Motor neuron (in vitro differentiated cells): ENCODE results near the gene CYTH3. TPM values are rescaled to one million over a fixed set of nuclear protein-coding genes. Genes with fewer than 3 reads are reported as not detected.

Source experiments
- ATAC-seq, 8 experiments: fragments of 200-7000 bp; cut with Tn5 transposase; replicated peaks in 6 of 8; 2 replicates each; pipeline ENCODE4 v1.8.0; 2021; ENCODE audit warnings: mild to moderate bottlenecking in 8 of 8, moderate library complexity in 8 of 8
- H3K27ac ChIP-seq, 2 donors: fragments of 250-450 bp; sonication (Bioruptor Pico); 2 replicates each; pipeline ENCODE4 v1.9.0; 2021; ENCODE audit warnings: antibody characterized with exemption in 2 of 2, mild to moderate bottlenecking in 2 of 2, moderate library complexity in 1 of 2
- H3K4me1 ChIP-seq, 2 donors: fragments of 250-450 bp; sonication (Bioruptor Pico); replicated peaks in 1 of 2; 2 replicates each; pipeline ENCODE4 v1.6.1; 2021; ENCODE audit warnings: antibody characterized with exemption in 2 of 2, mild to moderate bottlenecking in 2 of 2, moderate library complexity in 1 of 2
- H3K4me3 ChIP-seq, 5 donors: fragments of 250-450 bp; sonication (Bioruptor Pico); 2 replicates each; pipeline ENCODE4 v1.9.0; 2021; ENCODE audit warnings: antibody characterized with exemption in 5 of 5, mild to moderate bottlenecking in 5 of 5, moderate library complexity in 4 of 5
- WGBS, 10 experiments: fragments of 450-650 bp; shearing (Covaris generic); methylation state at CpG; one replicate each; pipeline ENCODE4 v1.0.0; 2022; 5-methylcytosine and 5-hydroxymethylcytosine counted together
- in situ Hi-C, 9 experiments: fragments of 400-800 bp; cut with MboI; loops; one replicate each; pipeline ENCODE4 v1.15.0; 2021; ENCODE audit warnings: low sequenced_read_pairs in 9 of 9, low pct_unique_long_range_greater_than_20kb in 2 of 9; ENCODE audit not compliant: unreplicated experiment in 9 of 9
- total RNA-seq, 8 experiments: library from RNA; unstranded; fragments of 300-600 nt; gene quantifications; 2 replicates each; pipeline versions ENCODE4 v1.2.3 to v1.2.4, GENCODE V29; 2022

The CYTH3 gene
- total RNA-seq, 8 experiments from 2014 or later = 7.6 to 20.0 (median 10.5) TPM

- in situ Hi-C loops = loop anchor here in 3 of 9 experiments (25.0 kb wide), 1 partner anchor 144 kb away; no protein-coding TSS in a partner anchor
- Histone ChIP-seq H3K4me3 (no peak overlapping the region), H3K4me1 (peaks cover 44 to 47% of the 10 kb centered on the region in 2 donors), H3K27ac (peak overlapping the region; percentile 58 to 73)
- 60 to 100% (median 85%) methylated on average over 1 to 8 of the region's 22 CpGs; no CpG with 5 or more reads in 2 of the 10 experiments for WGBS, 10 experiments
- ATAC-seq = peak in 1 of 8 experiments; percentile 0
Measured at GRCh38 chr7:6167587-6168476, 104.6 kb downstream of the CYTH3 start.

- Histone ChIP-seq H3K4me3 (no peak overlapping the region), H3K27ac (peak overlapping the region; percentile 58 to 73), H3K4me1 (peaks cover 41 to 42% of the 10 kb centered on the region in 2 donors)
- in situ Hi-C loops = loop anchor here in 3 of 9 experiments (25.0 kb wide), 1 partner anchor 145 kb away; no protein-coding TSS in a partner anchor
- ATAC-seq = peak in 5 of 8 experiments; percentile 59 to 74 (median 70)
- 60 to 100% (median 83%) methylated on average over 1 to 3 of the region's 13 CpGs; no CpG with 5 or more reads in 6 of the 10 experiments for WGBS, 10 experiments
Measured at GRCh38 chr7:6167004-6167551, 105.3 kb downstream of the CYTH3 start.

GRCh38 chr7:6166443-6166891, 106.0 kb downstream of the CYTH3 start:
- peak overlapping the region; percentile 58 to 73 for H3K27ac ChIP-seq
- peak in 5 of 8 experiments; percentile 58 to 75 (median 60) for ATAC-seq
- 47 to 67% (median 48%) methylated on average over 3 to 4 of the region's 13 CpGs; no CpG with 5 or more reads in 7 of the 10 experiments for WGBS, 10 experiments
- H3K4me1 ChIP-seq = peaks cover 41% of the 10 kb centered on the region in 2 donors
- in situ Hi-C loops = loop anchor here in 3 of 9 experiments (25.0 kb wide), 1 partner anchor 146 kb away; no protein-coding TSS in a partner anchor
- no peak overlapping the region for H3K4me3 ChIP-seq

DNA sequence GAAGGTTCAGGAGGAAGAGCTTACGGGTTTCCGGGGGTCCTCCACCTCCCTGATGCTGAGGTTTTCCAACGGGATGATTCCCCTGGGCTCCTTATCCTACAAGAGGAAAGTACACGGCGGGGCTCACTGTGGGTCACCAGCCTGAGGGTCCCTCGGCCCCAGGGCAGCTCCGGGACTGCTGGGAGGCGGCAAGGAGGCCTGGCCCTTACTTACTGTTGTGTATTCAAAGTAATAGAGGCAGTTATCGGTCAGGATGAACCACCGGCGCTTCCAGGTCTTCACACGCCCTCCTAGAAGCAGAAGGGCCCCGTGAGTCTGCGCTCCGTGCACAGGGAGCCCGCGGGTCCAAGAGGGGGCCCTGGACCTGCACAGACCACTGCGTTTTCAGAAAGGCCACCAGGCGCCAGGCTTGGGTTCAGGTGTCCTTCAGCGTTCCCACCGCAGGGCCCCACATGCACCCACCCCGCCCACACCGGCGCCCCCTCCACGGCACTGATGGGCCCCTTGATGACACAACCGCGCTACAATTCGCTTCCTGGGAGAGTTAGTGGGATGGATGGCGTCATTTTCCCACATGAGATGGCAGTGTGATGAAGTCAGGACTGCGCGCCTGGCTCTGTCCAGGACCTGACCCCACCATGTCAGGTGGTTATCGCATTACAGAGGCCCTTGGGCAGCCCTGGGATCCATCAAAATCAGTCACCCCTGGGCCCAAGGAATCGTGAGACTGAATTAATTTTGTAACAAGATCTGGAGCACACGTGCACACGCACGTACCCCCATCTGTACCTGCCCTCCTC, 106.7 kb downstream of the CYTH3 start:
- Histone ChIP-seq H3K27ac (peak overlapping the region; percentile 58 to 73), H3K4me1 (peaks cover 41% of the 10 kb centered on the region in 2 donors), H3K4me3 (no peak overlapping the region)
- ATAC-seq = peak in 5 of 8 experiments; percentile 61 to 81 (median 69)
- WGBS, 10 experiments = 76 to 100% (median 87%) methylated on average over 3 to 7 of the region's 36 CpGs; no CpG with 5 or more reads in 5 of the 10 experiments
- in situ Hi-C loops = loop anchor here in 3 of 9 experiments (25.0 kb wide), 1 partner anchor 147 kb away; no protein-coding TSS in a partner anchor

DNA sequence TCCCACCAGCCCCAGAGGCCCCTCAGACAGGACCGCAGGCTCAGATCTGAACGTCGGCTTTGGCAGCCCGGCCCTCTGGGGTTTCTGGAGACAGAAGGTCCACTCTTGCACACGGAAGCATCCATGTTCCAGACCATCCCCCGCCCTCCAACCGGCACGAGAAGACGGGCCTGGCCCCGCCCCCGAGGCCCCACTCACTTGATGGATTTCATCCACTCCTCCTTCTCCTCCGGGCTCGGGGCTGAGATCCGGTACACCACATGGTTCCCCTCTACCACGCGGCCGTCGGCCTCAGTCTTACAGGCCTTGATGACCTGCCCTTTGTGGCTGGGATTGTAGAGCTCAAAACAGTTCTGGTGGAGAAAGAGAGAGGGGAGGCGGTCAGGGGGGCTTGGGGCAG, 107.3 kb downstream of the CYTH3 start:
- in situ Hi-C loops = loop anchor here in 3 of 9 experiments (25.0 kb wide), 1 partner anchor 147 kb away; no protein-coding TSS in a partner anchor
- Histone ChIP-seq H3K4me3 (no peak overlapping the region), H3K4me1 (peaks cover 41% of the 10 kb centered on the region in 2 donors), H3K27ac (peak overlapping the region; percentile 58 to 73)
- peak in 3 of 8 experiments; percentile 27 to 52 (median 52) for ATAC-seq
- 100% methylated on average over 1 to 2 of the region's 19 CpGs; no CpG with 5 or more reads in 8 of the 10 experiments for WGBS, 10 experiments

- no peak for ATAC-seq
- Histone ChIP-seq H3K27ac (peak overlapping the region; percentile 58 to 73), H3K4me1 (peaks cover 41% of the 10 kb centered on the region in 2 donors), H3K4me3 (no peak overlapping the region)
- 60 to 100% (median 84%) methylated on average over 2 to 9 of the region's 28 CpGs; no CpG with 5 or more reads in 2 of the 10 experiments for WGBS, 10 experiments
- in situ Hi-C loops = loop anchor here in 3 of 9 experiments (25.0 kb wide), 1 partner anchor 148 kb away; no protein-coding TSS in a partner anchor
Measured at GRCh38 chr7:6164491-6164890, 107.9 kb downstream of the CYTH3 start.

GRCh38 chr7:6164010-6164409, 108.4 kb downstream of the CYTH3 start:
- H3K27ac ChIP-seq = no peak overlapping the region
- in situ Hi-C loops = loop anchor here in 3 of 9 experiments (25.0 kb wide), 1 partner anchor 148 kb away; no protein-coding TSS in a partner anchor

GRCh38 chr7:6163402-6163801, 109.0 kb downstream of the CYTH3 start:
- H3K27ac ChIP-seq = no peak overlapping the region
- no peak for ATAC-seq
- peaks cover 41% of the 10 kb centered on the region in 2 donors for H3K4me1 ChIP-seq
- in situ Hi-C loops = loop anchor here in 3 of 9 experiments (25.0 kb wide), 1 partner anchor 149 kb away; no protein-coding TSS in a partner anchor
- no peak overlapping the region for H3K4me3 ChIP-seq
- WGBS, 10 experiments = 93 to 100% (median 100%) methylated on average over 1 to 5 of the region's 17 CpGs; no CpG with 5 or more reads in 5 of the 10 experiments

More at GRCh38 chr7:6164010-6164409, 108.4 kb downstream of the CYTH3 start:
- Histone ChIP-seq H3K4me3 (no peak overlapping the region), H3K4me1 (peaks cover 41% of the 10 kb centered on the region in 2 donors)
- 80% methylated on average over 1 of the region's 7 CpGs; no CpG with 5 or more reads in 9 of the 10 experiments for WGBS, 10 experiments
- no peak for ATAC-seq

GRCh38 chr7:6162650-6163366, 109.6 kb downstream of the CYTH3 start:
- no peak overlapping the region for H3K4me3 ChIP-seq
- in situ Hi-C loops = loop anchor here in 3 of 9 experiments (25.0 kb wide), 1 partner anchor 149 kb away; no protein-coding TSS in a partner anchor
- 80 to 100% (median 96%) methylated on average over 1 to 8 of the region's 18 CpGs; no CpG with 5 or more reads in 6 of the 10 experiments for whole genome bisulfite sequencing, 10 experiments
- no peak for ATAC-seq
- no peak overlapping the region for H3K27ac ChIP-seq
- peaks cover 35% of the 10 kb centered on the region in 2 donors for H3K4me1 ChIP-seq

- WGBS, 10 experiments = 60 to 100% (median 98%) methylated on average over 1 to 5 of the region's 8 CpGs; no CpG with 5 or more reads in 6 of the 10 experiments
- Histone ChIP-seq H3K27ac (no peak overlapping the region), H3K4me3 (no peak overlapping the region), H3K4me1 (peaks cover 29 to 30% of the 10 kb centered on the region in 2 donors)
- in situ Hi-C loops = loop anchor here in 3 of 9 experiments (25.0 kb wide), 1 partner anchor 150 kb away; no protein-coding TSS in a partner anchor
- no peak for ATAC-seq
Measured at GRCh38 chr7:6162331-6162620, 110.1 kb downstream of the CYTH3 start.
